HEK293T (cell line): ENCODE data around the gene MTHFD1.

ENCODE experiments used
- CTCF ChIA-PET: fragments of 350-600 bp; formaldehyde crosslinking; extraction: SDS; loops from one replicate; lab custom pipeline; 2021; ENCODE audit warnings: antibody characterized with exemption, inconsistent platforms; lab: Yijun Ruan, JAX
- POLR2A ChIA-PET: fragments of 350-600 bp; formaldehyde crosslinking; extraction: SDS; loops from one replicate; lab custom pipeline; 2020; ENCODE audit warnings: antibody characterized with exemption, inconsistent platforms; lab: Yijun Ruan, JAX
- DNase-seq: peaks from one replicate; pipeline ENCODE4 v3.0.0; 2012; ENCODE audit warnings: mixed read lengths; ENCODE audit errors: extremely low spot score
- ARNT ChIP-seq: fragments of 450-650 bp; IDR thresholded peaks from 2 replicates; pipeline ENCODE4 v1.6.1; 2017; ENCODE audit warnings: mild to moderate bottlenecking
- BHLHE40 ChIP-seq: fragments of 450-650 bp; IDR thresholded peaks from 2 replicates; pipeline ENCODE4 v1.6.1; 2016; ENCODE audit warnings: mild to moderate bottlenecking, moderate library complexity, borderline replicate concordance
- CTBP1 ChIP-seq: fragments of 450-650 bp; IDR thresholded peaks from 2 replicates; pipeline ENCODE4 v1.6.1; 2016; ENCODE audit warnings: borderline replicate concordance
- ELF4 ChIP-seq: fragments of 450-650 bp; IDR thresholded peaks from 2 replicates; pipeline ENCODE4 v1.6.1; 2017; ENCODE audit warnings: antibody characterized with exemption
- FOXA1 ChIP-seq: fragments of 450-650 bp; IDR thresholded peaks from 2 replicates; pipeline ENCODE4 v1.6.1; 2016; ENCODE audit warnings: mild to moderate bottlenecking
- FOXK2 ChIP-seq: fragments of 450-650 bp; IDR thresholded peaks from 2 replicates; pipeline ENCODE4 v1.6.1; 2016; ENCODE audit warnings: mild to moderate bottlenecking
- FOXM1 ChIP-seq: fragments of 450-650 bp; IDR thresholded peaks from 2 replicates; pipeline ENCODE4 v1.6.1; 2017; ENCODE audit warnings: mild to moderate bottlenecking, borderline replicate concordance
- HDGF ChIP-seq: fragments of 450-650 bp; IDR thresholded peaks from 2 replicates; pipeline ENCODE4 v1.6.1; 2017; ENCODE audit warnings: antibody characterized with exemption, borderline replicate concordance
- L3MBTL2 ChIP-seq: fragments of 450-650 bp; conservative IDR thresholded peaks from 2 replicates; pipeline ENCODE4 v1.6.1; 2016; ENCODE audit warnings: mild to moderate bottlenecking
- LEF1 ChIP-seq: fragments of 450-650 bp; IDR thresholded peaks from 2 replicates; pipeline ENCODE4 v1.6.1; 2017; ENCODE audit warnings: mild to moderate bottlenecking, borderline replicate concordance
- NFRKB ChIP-seq: fragments of 450-650 bp; IDR thresholded peaks from 2 replicates; pipeline ENCODE4 v1.6.1; 2016; ENCODE audit warnings: mild to moderate bottlenecking, moderate library complexity
- SP1 ChIP-seq: fragments of 450-650 bp; IDR thresholded peaks from 2 replicates; pipeline ENCODE4 v1.6.1; 2017
- SUZ12 ChIP-seq: fragments of 450-650 bp; IDR thresholded peaks from 2 replicates; pipeline ENCODE4 v1.6.1; 2016; ENCODE audit warnings: mild to moderate bottlenecking
- TARDBP ChIP-seq: fragments of 450-650 bp; IDR thresholded peaks from 2 replicates; pipeline ENCODE4 v1.6.1; 2016
- ZNF384 ChIP-seq: fragments of 450-650 bp; IDR thresholded peaks from 2 replicates; pipeline ENCODE4 v1.6.1; 2016
- TF ChIP-seq, protein P1 (sequence below): fragments of 450-650 bp; IDR thresholded peaks from 2 replicates; pipeline ENCODE4 v1.6.1; 2016

MTHFD1 gene

DNA sequence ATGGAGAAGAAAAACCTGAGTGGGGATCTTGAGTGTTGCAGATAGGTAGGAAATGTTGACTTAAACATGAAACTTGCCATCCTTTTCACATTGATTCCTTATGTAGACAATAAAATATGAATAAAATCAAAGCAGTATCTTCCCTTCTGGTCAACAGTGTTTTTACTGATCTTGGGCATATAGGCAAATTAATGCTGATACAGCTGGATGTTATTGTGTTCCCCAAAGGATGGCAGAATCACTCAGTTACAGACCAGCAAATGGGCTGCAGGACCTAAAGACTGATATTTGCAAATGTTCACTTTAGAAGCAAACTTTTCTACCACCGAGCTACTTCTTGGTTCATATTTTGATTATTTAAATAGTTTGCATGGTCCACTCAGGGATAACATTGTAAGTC lies 33.9 kb downstream of the MTHFD1 start:
- ChIA-PET CTCF (interaction anchor here (1.0 to 1.4 kb wide), 2 partner anchors 8 to 9 kb away, joined by 3 to 9 read pairs; no protein-coding TSS in a partner anchor), POLR2A (interaction anchor here (2.4 kb wide), 1 partner anchor 84 kb away, joined by 8 read pairs; no protein-coding TSS in a partner anchor)
- no peak for DNase-seq
- TF ChIP-seq L3MBTL2 (no peak), FOXK2 (no peak)

DNA sequence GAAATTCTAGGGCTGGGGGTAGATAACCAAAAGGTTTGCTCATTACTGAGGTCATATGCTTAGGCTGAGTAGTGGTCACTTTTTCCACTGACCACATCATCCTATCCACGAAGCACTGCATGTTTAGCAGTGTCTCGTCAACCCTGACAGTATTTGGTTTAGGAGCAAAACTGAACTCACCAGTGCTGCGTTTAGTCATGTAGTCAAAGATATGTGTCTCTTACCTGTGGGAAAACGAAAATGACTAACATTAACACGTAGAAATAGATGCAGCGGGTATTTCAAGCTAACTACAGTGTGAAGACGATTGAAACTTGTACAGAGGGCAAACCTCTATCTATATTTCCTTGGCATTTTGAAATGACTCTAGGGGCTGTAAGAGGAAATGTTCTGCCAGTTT lies 34.6 kb downstream of the MTHFD1 start:
- CTCF ChIA-PET, result interaction anchor here (0.7 to 1.0 kb wide), 2 partner anchors 9 to 11 kb away, joined by 3 to 7 read pairs; no protein-coding TSS in a partner anchor
- no peak for TF ChIP-seq BHLHE40
- no peak for TF ChIP-seq NFRKB
- TF ChIP-seq SUZ12, result no peak
- no peak for TF ChIP-seq HDGF
- no peak for TF ChIP-seq FOXK2
- no peak for TF ChIP-seq FOXM1
- TF ChIP-seq L3MBTL2, result no peak
- TF ChIP-seq, protein P1, sequence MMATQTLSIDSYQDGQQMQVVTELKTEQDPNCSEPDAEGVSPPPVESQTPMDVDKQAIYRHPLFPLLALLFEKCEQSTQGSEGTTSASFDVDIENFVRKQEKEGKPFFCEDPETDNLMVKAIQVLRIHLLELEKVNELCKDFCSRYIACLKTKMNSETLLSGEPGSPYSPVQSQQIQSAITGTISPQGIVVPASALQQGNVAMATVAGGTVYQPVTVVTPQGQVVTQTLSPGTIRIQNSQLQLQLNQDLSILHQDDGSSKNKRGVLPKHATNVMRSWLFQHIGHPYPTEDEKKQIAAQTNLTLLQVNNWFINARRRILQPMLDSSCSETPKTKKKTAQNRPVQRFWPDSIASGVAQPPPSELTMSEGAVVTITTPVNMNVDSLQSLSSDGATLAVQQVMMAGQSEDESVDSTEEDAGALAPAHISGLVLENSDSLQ, result no peak
- no peak for TF ChIP-seq SP1
- TF ChIP-seq LEF1, result no peak
- POLR2A ChIA-PET, result interaction anchor here (2.4 kb wide), 1 partner anchor 85 kb away, joined by 8 read pairs; no protein-coding TSS in a partner anchor
- no peak for DNase-seq

DNA sequence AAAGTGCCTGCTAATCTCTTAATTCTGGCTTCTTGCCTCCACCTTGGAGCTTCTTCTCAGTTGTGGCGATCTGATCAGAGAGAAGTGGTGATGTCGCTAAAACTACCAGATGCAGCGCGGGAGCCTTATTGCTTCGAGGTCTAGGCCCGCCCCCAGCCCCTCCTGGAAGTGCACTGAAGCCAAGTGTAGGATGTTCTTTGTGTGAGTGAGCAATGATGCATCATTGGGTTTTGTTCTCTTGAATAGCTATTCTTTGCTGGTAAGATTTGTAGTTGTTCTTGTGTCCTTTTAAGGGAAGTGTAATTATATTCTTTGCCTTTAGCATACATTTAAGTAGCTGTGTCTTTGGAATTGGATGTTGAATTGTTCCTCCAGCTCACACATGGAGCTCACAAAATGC lies 35.8 kb downstream of the MTHFD1 start:
- CTCF ChIA-PET, result no interaction called here
- POLR2A ChIA-PET, result interaction anchor here (0.9 to 1.4 kb wide), 2 partner anchors 37 to 86 kb away, joined by 3 to 4 read pairs; no protein-coding TSS in a partner anchor

DNA sequence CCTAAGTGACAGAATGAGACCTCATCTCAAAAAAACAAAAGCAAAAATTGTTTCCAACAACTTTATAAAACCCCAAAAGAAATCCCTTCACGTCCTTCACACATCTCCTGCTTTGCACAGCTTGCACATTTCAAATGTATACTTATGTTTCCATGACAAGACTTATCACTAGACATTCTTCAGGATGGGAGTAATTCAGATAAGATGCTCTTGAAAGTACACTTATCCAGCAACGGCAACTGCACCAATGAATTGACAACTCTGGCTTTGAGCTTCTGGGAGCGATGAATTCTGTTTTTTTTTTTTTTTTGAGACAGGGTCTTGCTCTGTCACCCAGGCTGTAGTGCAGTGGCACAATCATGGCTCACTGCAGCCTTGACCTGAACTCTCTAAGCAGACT lies 46.4 kb downstream of the MTHFD1 start:
- ChIA-PET POLR2A (interaction anchor here (1.6 kb wide), 1 partner anchor 46 kb away, joined by 4 read pairs; the partner anchor contains the start of gene MTHFD1), CTCF (interaction anchor here (0.6 to 1.2 kb wide), 3 partner anchors 36 to 89 kb away, joined by 3 read pairs; no protein-coding TSS in a partner anchor)

More for the DNA sequence above, 35.8 kb downstream of the MTHFD1 start:
- TF ChIP-seq NFRKB, result no peak
- no peak for TF ChIP-seq ARNT
- TF ChIP-seq TARDBP, result no peak
- DNase-seq, result no peak

DNA sequence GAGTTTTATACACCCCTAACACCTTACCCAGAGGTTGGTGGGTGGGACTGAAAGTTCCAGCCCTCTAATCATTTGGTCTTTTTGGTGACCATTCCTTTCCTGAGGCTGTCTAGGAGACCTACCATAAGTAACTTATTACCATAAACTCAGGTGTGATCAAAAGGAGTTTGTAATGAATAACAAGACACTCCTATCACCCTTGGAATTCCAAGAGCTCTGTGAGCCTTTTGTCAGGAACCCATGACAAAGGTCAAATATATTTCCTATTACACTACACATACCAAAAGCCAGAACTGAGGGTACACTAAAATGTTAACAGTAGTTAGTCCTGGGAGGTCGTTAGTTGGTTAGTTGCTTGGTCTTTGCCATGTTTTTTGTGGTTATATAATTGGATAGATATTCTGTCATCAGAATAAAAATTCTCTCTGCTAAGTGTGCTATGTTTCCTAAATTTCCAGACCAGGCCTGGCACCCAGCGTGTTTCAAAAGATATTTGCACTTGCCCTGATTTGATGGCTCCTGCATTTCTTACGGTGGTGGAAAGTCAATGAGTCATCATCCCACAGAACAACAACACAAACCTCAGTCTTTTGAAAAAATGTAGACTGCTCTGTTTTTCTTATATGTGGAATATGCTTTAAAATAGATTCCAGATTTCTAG lies 50.2 kb downstream of the MTHFD1 start:
- DNase-seq, result no peak
- ChIA-PET POLR2A (no interaction called here), CTCF (no interaction called here)
- TF ChIP-seq FOXM1 (no peak), SP1 (no peak), ARNT (no peak), HDGF (no peak), TARDBP (no peak), FOXA1 (no peak)

More for the DNA sequence above, 46.4 kb downstream of the MTHFD1 start:
- no peak for DNase-seq
- TF ChIP-seq LEF1 (no peak), ZNF384 (no peak), TARDBP (no peak), L3MBTL2 (no peak), CTBP1 (no peak), FOXM1 (no peak)

DNA sequence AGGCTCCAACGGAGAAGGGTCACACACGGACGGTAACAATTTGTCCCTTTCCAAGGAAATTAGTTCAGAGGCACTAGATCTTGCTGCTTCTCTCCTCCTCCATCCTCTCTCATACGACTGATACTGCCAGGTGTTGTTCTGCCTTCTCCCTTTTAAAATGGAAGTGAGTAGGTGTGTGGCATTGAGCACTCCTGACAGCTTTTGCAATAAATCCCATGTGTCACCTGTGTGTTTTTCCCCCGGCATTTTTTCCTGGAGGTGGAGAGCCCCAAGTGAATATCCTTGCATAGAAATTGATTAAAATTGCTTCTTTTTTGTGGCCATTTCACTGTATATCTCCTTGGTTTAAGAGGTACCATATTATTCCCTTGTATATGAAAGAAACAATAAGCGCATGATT lies 51.0 kb downstream of the MTHFD1 start:
- POLR2A ChIA-PET, result no interaction called here

DNA sequence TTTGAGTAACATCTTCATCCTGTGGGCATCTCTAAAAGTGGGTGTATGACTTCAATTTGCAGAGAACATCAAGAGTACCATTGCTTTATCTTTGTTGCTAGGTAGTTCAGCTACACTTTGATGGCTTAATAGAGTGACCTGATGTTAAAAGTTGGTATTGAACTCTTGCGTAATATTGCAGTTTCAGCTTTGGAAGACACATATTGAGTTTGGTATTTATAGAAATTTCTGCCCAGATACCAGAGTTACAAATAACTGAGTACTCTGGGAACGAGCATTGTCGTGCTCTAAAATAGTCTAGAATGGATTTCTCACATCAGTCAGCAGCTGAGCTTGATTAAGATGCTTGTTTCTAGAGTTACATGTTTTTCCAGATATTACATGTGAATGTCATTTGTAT lies 52.3 kb downstream of the MTHFD1 start:
- POLR2A ChIA-PET, result no interaction called here
- TF ChIP-seq L3MBTL2, result no peak
- TF ChIP-seq FOXA1, result no peak
- TF ChIP-seq ZNF384, result no peak
- no peak for TF ChIP-seq SUZ12
- no peak for TF ChIP-seq FOXM1
- TF ChIP-seq CTBP1, result no peak
- no peak for TF ChIP-seq ELF4
- no peak for TF ChIP-seq TARDBP
- TF ChIP-seq HDGF, result no peak
- no peak for TF ChIP-seq NFRKB
- TF ChIP-seq, protein P1, result no peak
- no peak for TF ChIP-seq ARNT
- CTCF ChIA-PET, result no interaction called here
- no peak for DNase-seq

More for the DNA sequence above, 51.0 kb downstream of the MTHFD1 start:
- CTCF ChIA-PET, result interaction anchor here (0.8 kb wide), 1 partner anchor 9 kb away, joined by 5 read pairs; no protein-coding TSS in a partner anchor
- DNase-seq, result no peak
- no peak for TF ChIP-seq LEF1
